Activated CD4-positive, alpha-beta T cell treated with anti-CD3 and anti-CD28 coated beads, Interleukin-2, amount 10 ng/mL, durations not matched to agents 7 days and 5 days (primary cell): ENCODE measurements around the gene CD33. TPM values are rescaled to one million over a fixed set of nuclear protein-coding genes. Genes with fewer than 3 reads are reported as not detected.
"Not testable (repeated sequence)": the region's sequence is repeated elsewhere in the genome, so short reads cannot be mapped to it uniquely, and the experiment has no call there.

ENCODE experiments used
- CTCF ChIA-PET: fragments of 350-600 bp; sonication (Branson Sonifier 250); formaldehyde crosslinking; loops from one replicate; lab custom pipeline; 2021; ENCODE audit warnings: antibody characterized with exemption; lab: Charles Lee
- POLR2A ChIA-PET: fragments of 350-600 bp; sonication (Branson Sonifier 250); formaldehyde crosslinking; loops from one replicate; lab custom pipeline; 2021; ENCODE audit warnings: antibody characterized with exemption; lab: Charles Lee
- DNase-seq: peaks from one replicate; pipeline ENCODE4 v3.0.0-alpha.2; 2020
- H3K27ac Mint-ChIP-seq: one replicate; pipeline ENCODE4 v1.8.0; 2021; ENCODE audit warnings: mild to moderate bottlenecking, moderate library complexity, mixed read lengths
- H3K27me3 Mint-ChIP-seq: one replicate; pipeline ENCODE4 v1.8.0; 2021; ENCODE audit warnings: mixed read lengths
- H3K36me3 Mint-ChIP-seq: one replicate; pipeline ENCODE4 v1.8.0; 2021; ENCODE audit warnings: low read depth, mixed read lengths
- H3K4me1 Mint-ChIP-seq: one replicate; pipeline ENCODE4 v1.8.0; 2021; ENCODE audit warnings: mixed read lengths
- H3K4me3 Mint-ChIP-seq: one replicate; pipeline ENCODE4 v1.8.0; 2021; ENCODE audit warnings: mild to moderate bottlenecking, moderate library complexity, mixed read lengths
- H3K9me3 Mint-ChIP-seq: one replicate; pipeline ENCODE4 v1.8.0; 2021; ENCODE audit warnings: mixed read lengths
- total RNA-seq, 2 experiments: library from RNA; stranded (reverse); gene quantifications; one replicate each; pipeline ENCODE4 v1.2.3, GENCODE V29; 2021

The CD33 gene
- 1 to 10 TPM; 3.7 to 3.9 TPM for total RNA-seq

DNA sequence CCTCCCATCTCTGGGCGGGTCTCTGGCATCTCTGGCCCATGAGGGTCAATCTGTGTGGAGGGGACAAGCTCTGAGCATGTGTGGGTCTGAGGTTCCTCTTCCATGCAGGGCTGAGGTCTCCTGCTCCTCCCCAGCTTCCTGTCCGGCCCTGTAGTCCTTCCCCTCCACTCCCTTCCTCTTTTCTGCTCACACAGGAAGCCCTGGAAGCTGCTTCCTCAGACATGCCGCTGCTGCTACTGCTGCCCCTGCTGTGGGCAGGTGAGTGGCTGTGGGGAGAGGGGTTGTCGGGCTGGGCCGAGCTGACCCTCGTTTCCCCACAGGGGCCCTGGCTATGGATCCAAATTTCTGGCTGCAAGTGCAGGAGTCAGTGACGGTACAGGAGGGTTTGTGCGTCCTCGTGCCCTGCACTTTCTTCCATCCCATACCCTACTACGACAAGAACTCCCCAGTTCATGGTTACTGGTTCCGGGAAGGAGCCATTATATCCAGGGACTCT, at the start of gene CD33:
Gene CD33, plus strand, starts transcription at position 183 of the 496 bp plus-strand sequence. Its CDS starts 39 bp downstream, at position 222.
- POLR2A ChIA-PET = not testable (repeated sequence)
- CTCF ChIA-PET = interaction anchor here (1.2 kb wide), 1 partner anchor 28 kb away, joined by 3 read pairs; no protein-coding TSS in a partner anchor
- peak within 1 kb of the TSS; percentile 55 for H3K4me3 Mint-ChIP-seq

DNA sequence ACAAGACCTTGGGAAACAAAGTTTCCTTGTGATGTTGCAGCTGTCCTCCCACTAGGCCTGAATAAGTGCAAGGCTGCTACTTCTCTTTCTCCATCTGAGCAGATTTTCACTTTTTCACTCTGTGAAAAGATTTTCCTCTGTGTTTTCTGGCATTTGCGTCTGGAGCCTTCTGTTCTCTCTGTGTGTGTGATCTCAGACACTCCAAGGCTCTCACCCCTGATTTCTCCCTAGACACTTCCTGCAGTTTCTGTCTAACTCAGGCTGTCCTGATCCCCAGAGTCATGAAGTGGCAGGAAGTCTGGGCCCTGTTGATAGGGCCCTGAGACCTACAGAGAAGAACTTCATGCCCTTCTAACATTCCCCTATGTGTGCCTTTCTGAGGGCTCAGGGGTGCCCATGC, 45.6 kb upstream of the CD33 start:
- Mint-ChIP-seq H3K4me3 (no peak overlapping the region), H3K4me1 (peaks cover 6% of the 10 kb centered on the region), H3K27ac (no peak overlapping the region), H3K36me3 (no peaks in the 10 kb centered on the region), H3K9me3 (no peaks in the 10 kb centered on the region), H3K27me3 (peaks cover 4% of the 10 kb centered on the region)
- CTCF ChIA-PET = no interaction called here
- POLR2A ChIA-PET = no interaction called here
- DNase-seq = no peak

More for the DNA sequence above, at the start of gene CD33:
- Mint-ChIP-seq H3K27ac (peak within 1 kb of the TSS; percentile 83), H3K4me1 (peaks cover 38% of the 10 kb centered on the region), H3K27me3 (peaks cover 68% of the 10 kb centered on the region)
- H3K36me3 Mint-ChIP-seq, DNase-seq, H3K9me3 Mint-ChIP-seq: not testable (repeated sequence)

DNA sequence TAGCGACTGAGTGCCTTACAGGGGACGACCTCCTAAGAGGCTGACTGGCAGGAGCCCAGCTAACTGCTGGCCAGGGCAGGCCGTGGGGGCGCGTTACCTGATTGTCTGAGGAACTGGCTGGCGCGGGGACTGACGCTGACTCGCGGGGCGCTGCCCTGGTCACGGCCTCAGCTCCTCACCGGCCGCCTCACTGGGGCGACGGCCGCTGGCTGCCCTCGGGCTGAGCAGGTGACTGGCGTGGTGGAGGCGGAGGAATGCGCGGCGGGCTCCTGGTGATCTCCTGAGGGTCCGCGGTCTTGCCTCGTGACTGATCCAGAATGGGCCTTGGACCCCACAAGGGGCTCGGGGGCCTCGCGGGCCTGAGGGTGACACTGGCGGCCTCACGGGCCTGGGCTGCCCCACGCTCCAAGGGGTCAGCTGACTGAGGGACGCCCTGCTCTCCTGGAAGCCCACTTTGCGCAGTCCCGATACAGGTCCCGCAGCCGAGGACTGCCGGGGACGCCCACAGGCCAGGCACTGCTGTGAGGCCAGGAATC, 43.4 kb upstream of the CD33 start:
- no peak for DNase-seq
- Mint-ChIP-seq H3K27ac (no peak overlapping the region), H3K9me3 (no peaks in the 10 kb centered on the region), H3K36me3 (no peaks in the 10 kb centered on the region), H3K27me3 (peaks cover 11% of the 10 kb centered on the region), H3K4me3 (no peak overlapping the region), H3K4me1 (peaks cover 9% of the 10 kb centered on the region)
- ChIA-PET CTCF (no interaction called here), POLR2A (no interaction called here)

DNA sequence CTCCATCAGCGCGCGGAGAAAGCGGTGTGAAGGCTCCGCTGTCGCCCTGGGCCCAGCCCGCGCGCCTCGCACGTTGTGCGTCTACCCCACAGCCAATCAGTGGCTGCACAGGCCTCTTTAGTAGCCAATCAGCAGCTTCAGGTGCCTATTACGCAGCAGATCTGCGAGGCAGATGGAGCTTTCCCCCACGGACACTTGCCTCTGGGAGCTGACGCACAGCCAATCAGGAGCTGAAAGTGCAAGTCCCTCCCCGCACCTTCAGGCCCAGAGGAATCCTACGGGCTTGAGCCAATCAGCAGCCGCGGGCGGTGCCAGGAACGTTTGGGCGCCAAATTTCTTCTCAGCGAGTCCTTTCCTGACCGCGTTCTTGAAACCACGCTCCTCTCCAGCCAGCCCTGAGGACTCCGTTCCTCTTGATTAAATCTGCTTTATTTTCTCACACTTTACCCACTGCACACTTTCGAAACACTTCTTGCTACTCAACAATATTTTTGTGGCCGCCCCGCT, 42.9 kb upstream of the CD33 start:
- Mint-ChIP-seq H3K27ac (no peak overlapping the region), H3K4me1 (peaks cover 9% of the 10 kb centered on the region), H3K9me3 (no peaks in the 10 kb centered on the region), H3K36me3 (no peaks in the 10 kb centered on the region), H3K27me3 (peaks cover 11% of the 10 kb centered on the region), H3K4me3 (no peak overlapping the region)
- no peak for DNase-seq
- POLR2A ChIA-PET = no interaction called here
- CTCF ChIA-PET = no interaction called here

DNA sequence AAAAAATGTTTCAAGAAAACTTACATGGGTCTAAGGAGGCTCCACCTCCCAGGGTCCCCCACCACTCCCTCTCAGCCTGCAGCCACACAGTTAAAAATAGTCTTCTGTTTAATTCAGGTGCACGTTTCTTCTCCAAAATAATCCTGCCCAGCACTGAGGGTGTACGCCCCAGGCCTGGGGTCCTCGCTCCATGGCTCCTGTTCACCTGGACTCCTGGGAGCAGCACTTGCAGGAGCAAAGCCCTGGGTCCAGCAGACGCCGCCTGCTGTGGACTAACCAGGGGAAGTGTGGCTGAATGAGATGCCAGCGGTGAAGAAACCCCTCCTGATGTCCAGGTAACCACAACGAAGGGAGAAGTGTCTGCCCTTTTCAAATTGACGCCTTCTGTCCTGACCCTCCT, 41.3 kb upstream of the CD33 start:
- Mint-ChIP-seq H3K36me3 (no peaks in the 10 kb centered on the region), H3K4me3 (no peak overlapping the region), H3K27me3 (peaks cover 11% of the 10 kb centered on the region), H3K4me1 (peaks cover 9% of the 10 kb centered on the region), H3K27ac (no peak overlapping the region), H3K9me3 (no peaks in the 10 kb centered on the region)
- no peak for DNase-seq
- ChIA-PET CTCF (no interaction called here), POLR2A (no interaction called here)

DNA sequence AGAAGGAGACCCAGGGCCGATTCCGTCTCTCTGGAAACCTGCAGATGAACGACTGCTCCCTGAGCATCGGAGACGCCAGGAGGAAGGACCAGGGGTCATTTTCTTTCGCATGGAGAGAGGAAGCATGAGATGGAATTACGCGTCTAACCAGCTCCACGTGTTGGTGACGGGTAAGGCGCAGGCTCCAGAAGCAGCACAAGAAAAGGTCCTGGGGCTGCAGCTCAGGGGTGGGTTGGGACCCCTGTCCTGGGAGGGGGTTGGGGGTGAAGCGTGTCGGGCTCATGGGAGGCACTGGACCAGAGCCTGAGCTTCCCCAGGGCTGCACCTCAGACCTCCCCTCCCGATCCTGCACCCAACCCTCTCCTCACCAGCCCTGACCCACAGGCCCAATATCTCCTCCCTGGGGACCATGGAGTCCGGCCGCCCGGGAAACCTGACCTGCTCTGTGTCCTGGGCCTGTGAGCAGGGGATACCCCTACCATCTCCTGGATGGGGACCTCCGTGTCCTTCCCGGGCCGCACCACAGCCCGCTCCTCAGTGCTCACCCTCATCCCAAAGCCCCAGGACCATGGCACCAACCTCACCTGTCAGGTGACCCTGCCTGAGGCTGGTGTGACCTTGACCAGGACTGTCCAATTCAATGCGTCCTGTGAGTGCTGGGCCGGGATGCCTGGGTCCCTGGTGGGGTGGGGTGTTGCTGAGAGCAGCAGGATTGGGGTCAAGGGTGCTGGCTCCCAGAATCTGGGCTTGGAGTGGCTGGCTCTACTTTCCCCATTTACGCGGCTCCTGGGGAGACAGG, 39.6 kb upstream of the CD33 start:
- DNase-seq = no peak
- Mint-ChIP-seq H3K36me3 (no peaks in the 10 kb centered on the region), H3K4me3 (no peak overlapping the region), H3K27me3 (peaks cover 11% of the 10 kb centered on the region), H3K4me1 (peaks cover 9% of the 10 kb centered on the region), H3K9me3 (no peaks in the 10 kb centered on the region), H3K27ac (no peak overlapping the region)
- POLR2A ChIA-PET = no interaction called here
- CTCF ChIA-PET = no interaction called here

DNA sequence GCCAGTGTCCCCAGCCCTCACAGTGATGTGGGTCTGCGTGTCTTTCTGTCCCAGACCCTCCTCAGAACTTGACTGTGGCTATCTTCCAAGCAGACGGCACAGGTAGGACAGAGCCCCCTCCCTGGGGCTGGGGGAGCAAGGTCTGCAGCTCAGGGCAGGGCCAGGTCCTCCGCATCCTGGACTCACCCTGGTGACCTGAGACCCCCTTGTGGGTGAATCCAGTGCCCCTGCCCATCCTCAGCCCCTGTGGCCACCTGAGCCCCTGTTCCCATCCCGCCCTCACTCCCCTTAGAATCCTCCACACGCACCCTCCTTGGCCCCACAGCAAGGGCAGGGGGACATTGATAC, 39.0 kb upstream of the CD33 start:
- Mint-ChIP-seq H3K9me3 (no peaks in the 10 kb centered on the region), H3K36me3 (no peaks in the 10 kb centered on the region), H3K27me3 (peaks cover 11% of the 10 kb centered on the region), H3K4me1 (peaks cover 9% of the 10 kb centered on the region), H3K4me3 (no peak overlapping the region), H3K27ac (no peak overlapping the region)
- no peak for DNase-seq
- POLR2A ChIA-PET = no interaction called here
- CTCF ChIA-PET = no interaction called here

DNA sequence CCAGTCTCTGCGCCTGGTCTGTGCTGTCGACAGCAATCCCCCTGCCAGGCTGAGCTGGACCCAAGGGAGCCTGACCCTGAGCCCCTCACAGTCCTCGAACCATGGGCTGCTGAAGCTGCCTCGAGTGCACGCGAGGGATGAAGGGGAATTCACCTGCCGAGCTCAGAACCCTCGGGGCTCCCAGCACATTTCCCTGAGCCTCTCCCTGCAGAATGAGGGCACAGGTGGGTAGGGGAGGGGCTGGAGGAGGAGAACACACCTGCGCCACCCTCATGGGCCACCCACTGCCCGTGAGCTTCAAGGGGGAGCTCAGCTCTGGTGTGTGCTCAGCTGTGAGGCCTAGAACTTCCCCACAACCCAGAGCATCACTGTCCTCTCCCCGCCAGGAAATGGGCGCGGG, 38.6 kb upstream of the CD33 start:
- no peak overlapping the region for H3K4me3 Mint-ChIP-seq
- no peaks in the 10 kb centered on the region for H3K9me3 Mint-ChIP-seq
- DNase-seq = no peak
- H3K36me3 Mint-ChIP-seq = no peaks in the 10 kb centered on the region
- ChIA-PET CTCF (no interaction called here), POLR2A (interaction anchor here (0.6 kb wide), 1 partner anchor 165 kb away, joined by 3 read pairs; no protein-coding TSS in a partner anchor)
- peak overlapping the region; percentile 68 for H3K27ac Mint-ChIP-seq
- peaks cover 9% of the 10 kb centered on the region for H3K4me1 Mint-ChIP-seq
- H3K27me3 Mint-ChIP-seq = peaks cover 11% of the 10 kb centered on the region

DNA sequence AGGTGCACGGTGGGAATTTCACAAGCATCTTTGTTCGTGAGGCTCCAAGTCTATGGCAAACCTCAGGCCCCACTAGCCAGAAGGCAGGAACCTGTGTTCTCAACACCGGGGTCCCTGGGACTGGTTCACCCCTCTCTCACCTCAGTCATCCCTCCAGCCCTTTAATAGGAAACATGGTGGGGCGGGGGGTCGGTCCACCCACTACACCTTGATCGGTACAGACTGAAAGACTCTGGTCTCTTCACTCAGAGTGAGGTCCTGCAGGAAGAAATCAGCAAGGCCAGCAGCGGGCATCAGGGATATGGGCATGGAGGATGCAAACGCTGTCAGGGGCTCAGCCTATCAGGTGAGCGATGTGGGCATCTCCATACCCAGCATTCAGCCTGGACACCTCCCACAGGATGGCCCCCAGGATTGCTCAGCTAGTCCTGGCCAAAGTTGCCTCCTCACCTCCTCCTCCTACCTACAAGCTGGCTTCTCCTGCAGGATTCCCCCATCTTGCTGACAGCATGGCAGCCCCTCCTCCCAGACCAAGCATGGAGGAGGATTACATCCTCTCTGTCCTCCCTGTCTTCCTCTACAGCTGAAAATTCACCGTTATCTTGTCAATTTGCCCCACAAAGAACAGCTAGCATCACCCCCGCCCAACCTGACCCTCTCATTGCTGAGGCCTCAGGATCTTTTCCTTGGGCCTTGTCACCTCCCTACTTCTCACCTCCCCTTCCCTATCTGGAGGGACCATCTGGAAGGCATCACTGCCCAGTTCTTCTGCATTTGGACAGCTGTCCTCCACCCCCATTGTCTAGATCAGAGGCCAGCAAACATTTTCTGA, 37.3 kb upstream of the CD33 start:
- peaks cover 9% of the 10 kb centered on the region for H3K4me1 Mint-ChIP-seq
- POLR2A ChIA-PET = no interaction called here
- no peak for DNase-seq
- no peaks in the 10 kb centered on the region for H3K9me3 Mint-ChIP-seq
- no peak overlapping the region for H3K4me3 Mint-ChIP-seq
- H3K36me3 Mint-ChIP-seq = no peaks in the 10 kb centered on the region
- CTCF ChIA-PET = no interaction called here
- H3K27ac Mint-ChIP-seq = no peak overlapping the region
- peaks cover 11% of the 10 kb centered on the region for H3K27me3 Mint-ChIP-seq

DNA sequence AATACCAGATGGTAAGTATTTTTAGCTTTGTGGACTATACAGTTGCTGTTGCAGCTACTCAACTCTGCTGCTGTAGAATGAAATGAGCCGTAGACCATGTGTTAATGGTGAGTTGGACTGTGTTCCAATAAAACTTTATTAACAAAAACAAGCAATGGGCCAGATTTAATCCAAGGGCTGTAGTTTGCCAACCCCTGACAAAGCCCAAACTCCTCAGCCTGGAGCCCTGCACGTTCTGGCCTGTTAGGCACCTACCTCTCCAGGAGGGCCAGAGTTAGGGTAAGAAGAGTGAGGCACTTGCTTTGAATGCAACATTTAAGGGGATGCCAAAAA, 36.7 kb upstream of the CD33 start:
- DNase-seq = no peak
- CTCF ChIA-PET = no interaction called here
- H3K9me3 Mint-ChIP-seq = no peaks in the 10 kb centered on the region
- peaks cover 11% of the 10 kb centered on the region for H3K27me3 Mint-ChIP-seq
- H3K4me1 Mint-ChIP-seq = peaks cover 7% of the 10 kb centered on the region
- H3K4me3 Mint-ChIP-seq = no peak overlapping the region
- no peaks in the 10 kb centered on the region for H3K36me3 Mint-ChIP-seq
- POLR2A ChIA-PET = no interaction called here
- no peak overlapping the region for H3K27ac Mint-ChIP-seq

DNA sequence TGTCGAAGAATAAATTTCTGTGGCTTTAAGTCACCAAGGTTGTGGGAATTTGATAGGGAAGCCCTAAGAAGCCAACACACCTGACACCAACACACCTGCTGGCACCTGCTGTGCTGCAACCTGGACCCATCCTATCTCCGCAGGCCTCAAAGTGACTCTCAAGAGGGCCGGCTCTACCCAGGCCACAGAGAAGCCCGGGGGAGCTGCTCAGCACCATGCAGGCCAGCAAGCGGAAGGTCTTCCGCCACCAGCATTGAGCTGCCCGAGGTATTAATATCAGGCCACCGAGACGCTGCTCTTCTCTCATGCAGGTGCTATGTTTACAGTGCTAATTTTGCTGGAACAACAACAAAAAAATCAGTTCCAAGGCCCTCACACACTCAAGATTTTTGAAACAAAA, 32.2 kb upstream of the CD33 start:
- Mint-ChIP-seq H3K4me1 (peaks cover 5% of the 10 kb centered on the region), H3K9me3 (no peaks in the 10 kb centered on the region), H3K36me3 (no peaks in the 10 kb centered on the region), H3K27me3 (peaks cover 1% of the 10 kb centered on the region), H3K4me3 (no peak overlapping the region), H3K27ac (no peak overlapping the region)
- ChIA-PET POLR2A (no interaction called here), CTCF (no interaction called here)
- no peak for DNase-seq

DNA sequence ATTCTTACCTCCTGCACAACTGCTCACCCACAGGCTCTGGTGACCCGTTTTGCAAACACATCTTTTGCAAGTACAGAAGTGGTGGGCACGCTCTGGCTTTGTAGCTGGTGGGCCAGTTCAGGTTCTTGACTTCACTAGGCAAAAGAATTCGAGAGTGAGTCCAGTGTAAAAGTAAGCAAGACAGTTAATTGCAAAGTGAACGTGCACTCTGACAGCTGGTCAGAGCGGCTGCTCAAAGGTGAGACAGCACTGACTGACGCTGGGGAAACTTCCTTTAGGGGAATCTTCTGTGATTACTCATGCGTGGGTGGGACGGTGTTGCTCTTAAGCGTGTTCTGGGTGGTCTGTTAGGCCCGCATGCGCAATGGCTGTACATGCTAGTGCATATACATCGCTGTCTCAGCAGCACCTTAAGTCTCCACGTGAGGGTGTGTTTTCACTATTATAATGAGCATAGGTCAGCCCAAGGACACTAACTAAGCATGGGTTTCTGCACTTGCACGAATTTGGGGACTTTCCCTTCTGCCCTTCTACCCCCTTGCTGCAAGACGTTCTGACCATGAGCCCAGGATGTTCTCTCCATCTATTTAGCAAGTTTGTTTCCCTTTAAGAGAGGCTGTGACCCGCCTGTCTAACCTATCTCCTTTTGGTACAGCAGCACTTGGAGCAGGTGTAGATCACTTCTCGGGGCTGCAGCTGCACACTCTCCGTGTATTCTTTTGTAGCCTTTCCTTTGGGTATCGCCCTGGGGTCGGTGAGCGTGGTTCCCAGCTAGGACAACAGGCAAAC, 30.2 kb upstream of the CD33 start:
- DNase-seq = no peak
- H3K9me3 Mint-ChIP-seq = no peaks in the 10 kb centered on the region
- no peak overlapping the region for H3K4me3 Mint-ChIP-seq
- ChIA-PET POLR2A (no interaction called here), CTCF (no interaction called here)
- no peaks in the 10 kb centered on the region for H3K36me3 Mint-ChIP-seq
- H3K27ac Mint-ChIP-seq = no peak overlapping the region
- H3K27me3 Mint-ChIP-seq = peaks cover 1% of the 10 kb centered on the region
- peaks cover 5% of the 10 kb centered on the region for H3K4me1 Mint-ChIP-seq
